ENCODE measurements around the gene WHRN. TPM values are rescaled to one million over a fixed set of nuclear protein-coding genes. Genes with fewer than 3 reads are reported as not detected.

Gene WHRN
- total RNA-seq, 2 experiments from 2014 or later: 19.9 to 20.5 TPM

- ATAC-seq (ENCODE audit: poor library complexity): no peak
- Histone ChIP-seq H3K4me3 (ENCODE audit: low read length) (no peak overlapping the region), H3K36me3 (ENCODE audit: insufficient read depth, low read length) (no peaks in the 10 kb centered on the region), H3K27ac (ENCODE audit: low read depth in 1 of 2, low read length in 2 of 2) (no peak overlapping the region), H3K4me1 (ENCODE audit: insufficient read depth, low read length) (no peaks in the 10 kb centered on the region), H3K27me3 (ENCODE audit: control insufficient read depth in 1 of 2, insufficient read depth in 2 of 2, low read length in 2 of 2) (no peaks in the 10 kb centered on the region), H3K9me3 (ENCODE audit: control insufficient read depth in 1 of 2, insufficient read depth in 1 of 2, low read length in 2 of 2) (no peaks in the 10 kb centered on the region)
- H3K27me3 Mint-ChIP-seq: peaks cover 13% of the 10 kb centered on the region
- intact Hi-C loops (cut with DNase I, micrococcal nuclease): no loop called here
- H3K9me3 Mint-ChIP-seq: no peaks in the 10 kb centered on the region
- no peak for TF ChIP-seq CTCF (IDR thresholded peaks at IDR 0.05)
- H3K4me1 Mint-ChIP-seq (ENCODE audit: low read depth): peaks cover 5% of the 10 kb centered on the region
- H3K36me3 Mint-ChIP-seq (ENCODE audit: low read depth): no peaks in the 10 kb centered on the region
- POLR2A ChIA-PET: no interaction called here
- no peak overlapping the region for H3K4me3 Mint-ChIP-seq
- DNase-seq: no peak
- CTCF ChIA-PET: no interaction called here
- H3K27ac Mint-ChIP-seq: no peak overlapping the region
Measured at GRCh38 chr9:114532561-114533237, 27.4 kb upstream of the WHRN start.

GRCh38 chr9:114529285-114529684, 24.0 kb upstream of the WHRN start:
- Histone ChIP-seq H3K36me3 (ENCODE audit: insufficient read depth, low read length) (no peaks in the 10 kb centered on the region), H3K4me1 (ENCODE audit: insufficient read depth, low read length) (no peaks in the 10 kb centered on the region), H3K4me3 (ENCODE audit: low read length) (no peak overlapping the region), H3K9me3 (ENCODE audit: control insufficient read depth in 1 of 2, insufficient read depth in 1 of 2, low read length in 2 of 2) (no peaks in the 10 kb centered on the region), H3K27ac (ENCODE audit: low read depth in 1 of 2, low read length in 2 of 2) (no peak overlapping the region), H3K27me3 (ENCODE audit: control insufficient read depth in 1 of 2, insufficient read depth in 2 of 2, low read length in 2 of 2) (peaks cover 0 to 5% of the 10 kb centered on the region in 2 experiments)
- ChIA-PET CTCF (interaction anchor here (1.2 kb wide), 1 partner anchor 63 kb away, joined by 3 read pairs; no protein-coding TSS in a partner anchor), POLR2A (no interaction called here)
- no peaks in the 10 kb centered on the region for H3K4me1 Mint-ChIP-seq (ENCODE audit: low read depth)
- no peak for TF ChIP-seq CTCF (IDR thresholded peaks at IDR 0.05)
- H3K27me3 Mint-ChIP-seq: peaks cover 35% of the 10 kb centered on the region
- ATAC-seq (ENCODE audit: poor library complexity) (no peak), DNase-seq (no peak)
- no peak overlapping the region for H3K27ac Mint-ChIP-seq
- no peak overlapping the region for H3K4me3 Mint-ChIP-seq
- intact Hi-C loops (cut with DNase I, micrococcal nuclease): no loop called here
- H3K9me3 Mint-ChIP-seq: no peaks in the 10 kb centered on the region
- H3K36me3 Mint-ChIP-seq (ENCODE audit: low read depth): no peaks in the 10 kb centered on the region

- POLR2A ChIA-PET: no interaction called here
- H3K4me3 Mint-ChIP-seq: no peak overlapping the region
- no peak overlapping the region for H3K27ac Mint-ChIP-seq
- Histone ChIP-seq H3K27me3 (ENCODE audit: control insufficient read depth in 1 of 2, insufficient read depth in 2 of 2, low read length in 2 of 2) (peaks cover 7 to 11% of the 10 kb centered on the region in 2 experiments), H3K27ac (ENCODE audit: low read depth in 1 of 2, low read length in 2 of 2) (no peak overlapping the region), H3K36me3 (ENCODE audit: insufficient read depth, low read length) (no peaks in the 10 kb centered on the region), H3K4me1 (ENCODE audit: insufficient read depth, low read length) (no peaks in the 10 kb centered on the region), H3K9me3 (ENCODE audit: control insufficient read depth in 1 of 2, insufficient read depth in 1 of 2, low read length in 2 of 2) (no peaks in the 10 kb centered on the region), H3K4me3 (ENCODE audit: low read length) (no peak overlapping the region)
- H3K4me1 Mint-ChIP-seq (ENCODE audit: low read depth): no peaks in the 10 kb centered on the region
- ATAC-seq (ENCODE audit: poor library complexity) (no peak), DNase-seq (no peak)
- no peak for TF ChIP-seq CTCF (IDR thresholded peaks at IDR 0.05)
- intact Hi-C loops (cut with DNase I, micrococcal nuclease): no loop called here
- peaks cover 49% of the 10 kb centered on the region for H3K27me3 Mint-ChIP-seq
- H3K36me3 Mint-ChIP-seq (ENCODE audit: low read depth): no peaks in the 10 kb centered on the region
- no peaks in the 10 kb centered on the region for H3K9me3 Mint-ChIP-seq
- CTCF ChIA-PET: no interaction called here
Measured at GRCh38 chr9:114526807-114527206, 21.5 kb upstream of the WHRN start.
